ENCODE measurements around the gene S100A11.

Gene S100A11

DNA sequence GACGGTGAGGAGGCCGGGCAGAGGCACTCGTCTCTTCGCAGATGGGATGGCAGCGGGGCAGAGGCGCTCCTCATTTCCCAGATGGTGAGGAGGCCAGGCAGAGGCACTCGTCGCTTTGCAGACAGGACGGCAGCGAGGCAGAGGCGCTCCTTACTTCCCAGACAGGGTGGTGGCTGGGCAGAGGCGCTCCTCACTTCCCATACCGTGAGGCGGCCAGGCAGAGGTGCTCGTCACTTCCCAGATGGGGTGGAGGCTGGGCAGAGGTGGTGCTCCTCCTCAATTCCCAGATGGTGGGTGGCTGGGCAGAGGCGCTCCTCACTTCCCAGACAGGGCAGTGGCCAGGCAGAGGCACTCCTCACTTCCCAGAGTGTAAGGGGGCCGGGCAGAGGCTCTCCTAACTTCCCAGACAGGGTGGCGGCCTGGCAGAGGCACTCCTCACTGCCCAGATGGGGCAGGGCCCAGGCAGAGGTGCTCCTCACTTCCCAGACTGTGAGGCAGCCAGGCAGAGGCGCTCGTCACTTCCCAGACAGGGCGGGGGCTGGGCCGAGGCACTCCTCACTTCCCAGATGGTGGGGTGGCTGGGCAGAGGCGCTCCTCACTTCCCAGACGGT is 42.1 kb upstream of the S100A11 start:
- H3K9ac ChIP-seq (ENCODE audit: low read length), result no peak overlapping the region
- H3K27ac ChIP-seq (ENCODE audit: low read depth, low read length), result no peak overlapping the region
- no peak for TF ChIP-seq EZH2phosphoT487 (conservative IDR thresholded peaks at IDR 0.05; ENCODE audit: low read length)
- TF ChIP-seq, protein P1, sequence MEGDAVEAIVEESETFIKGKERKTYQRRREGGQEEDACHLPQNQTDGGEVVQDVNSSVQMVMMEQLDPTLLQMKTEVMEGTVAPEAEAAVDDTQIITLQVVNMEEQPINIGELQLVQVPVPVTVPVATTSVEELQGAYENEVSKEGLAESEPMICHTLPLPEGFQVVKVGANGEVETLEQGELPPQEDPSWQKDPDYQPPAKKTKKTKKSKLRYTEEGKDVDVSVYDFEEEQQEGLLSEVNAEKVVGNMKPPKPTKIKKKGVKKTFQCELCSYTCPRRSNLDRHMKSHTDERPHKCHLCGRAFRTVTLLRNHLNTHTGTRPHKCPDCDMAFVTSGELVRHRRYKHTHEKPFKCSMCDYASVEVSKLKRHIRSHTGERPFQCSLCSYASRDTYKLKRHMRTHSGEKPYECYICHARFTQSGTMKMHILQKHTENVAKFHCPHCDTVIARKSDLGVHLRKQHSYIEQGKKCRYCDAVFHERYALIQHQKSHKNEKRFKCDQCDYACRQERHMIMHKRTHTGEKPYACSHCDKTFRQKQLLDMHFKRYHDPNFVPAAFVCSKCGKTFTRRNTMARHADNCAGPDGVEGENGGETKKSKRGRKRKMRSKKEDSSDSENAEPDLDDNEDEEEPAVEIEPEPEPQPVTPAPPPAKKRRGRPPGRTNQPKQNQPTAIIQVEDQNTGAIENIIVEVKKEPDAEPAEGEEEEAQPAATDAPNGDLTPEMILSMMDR (IDR thresholded peaks at IDR 0.05; ENCODE audit: insufficient read depth, low read length, poor library complexity, severe bottlenecking), result no peak
- H2AFZ ChIP-seq (ENCODE audit: low read depth, low read length, severe bottlenecking), result no peak overlapping the region
- no peaks in the 10 kb centered on the region for H3K79me2 ChIP-seq (ENCODE audit: insufficient read depth, low read length)
- no peaks in the 10 kb centered on the region for H3K9me3 ChIP-seq (ENCODE audit: insufficient read depth, low read length)
- H3K27me3 ChIP-seq (ENCODE audit: low read length), result no peaks in the 10 kb centered on the region; the same call in 1 of the 2 replicates
- no peak overlapping the region for H3K4me2 ChIP-seq (ENCODE audit: low read depth, low read length, poor library complexity, severe bottlenecking)
- H3F3A ChIP-seq (ENCODE audit: insufficient read depth), result no peaks in the 10 kb centered on the region
- no peaks in the 10 kb centered on the region for H4K20me1 ChIP-seq (ENCODE audit: low read depth, low read length)
- no peaks in the 10 kb centered on the region for H3K36me3 ChIP-seq (ENCODE audit: low read length)
- H3K4me3 ChIP-seq (ENCODE audit: insufficient read depth, low read length, poor library complexity, severe bottlenecking), result no peak overlapping the region
- no peaks in the 10 kb centered on the region for H3K9me2 ChIP-seq (replicated peaks; ENCODE audit: insufficient read depth, low read length)

DNA sequence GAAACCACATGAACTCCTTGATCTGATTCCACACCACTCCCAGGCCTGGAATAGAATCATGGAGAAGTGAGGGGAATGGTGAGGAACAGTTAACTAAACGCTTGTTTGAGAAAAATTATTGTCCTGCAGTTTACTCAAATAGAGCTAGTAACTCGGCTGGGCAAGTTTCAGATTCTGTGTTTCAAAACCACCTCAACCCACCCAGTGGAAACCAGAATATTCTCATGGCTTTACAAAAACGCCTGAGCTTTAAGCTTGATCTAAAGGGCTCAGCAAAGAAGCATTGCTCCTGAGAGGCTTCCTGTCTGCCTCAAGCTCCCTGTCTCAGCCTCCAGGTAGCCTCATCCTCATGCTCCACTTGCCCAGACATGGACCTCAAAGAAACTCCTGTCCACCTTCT is 35.5 kb upstream of the S100A11 start:
- H4K20me1 ChIP-seq (ENCODE audit: low read depth, low read length), result no peaks in the 10 kb centered on the region
- no peaks in the 10 kb centered on the region for H3F3A ChIP-seq (ENCODE audit: insufficient read depth)
- H3K4me3 ChIP-seq (ENCODE audit: insufficient read depth, low read length, poor library complexity, severe bottlenecking), result no peak overlapping the region
- no peak overlapping the region for H3K4me2 ChIP-seq (ENCODE audit: low read depth, low read length, poor library complexity, severe bottlenecking)
- TF ChIP-seq, protein P1 (IDR thresholded peaks at IDR 0.05; ENCODE audit: insufficient read depth, low read length, poor library complexity, severe bottlenecking), result no peak
- TF ChIP-seq EZH2phosphoT487 (conservative IDR thresholded peaks at IDR 0.05; ENCODE audit: low read length), result no peak
- H2AFZ ChIP-seq (ENCODE audit: low read depth, low read length, severe bottlenecking), result no peak overlapping the region
- H3K36me3 ChIP-seq (ENCODE audit: low read length), result no peaks in the 10 kb centered on the region
- no peaks in the 10 kb centered on the region for H3K9me2 ChIP-seq (replicated peaks; ENCODE audit: insufficient read depth, low read length)
- H3K9me3 ChIP-seq (ENCODE audit: insufficient read depth, low read length), result no peaks in the 10 kb centered on the region
- H3K27ac ChIP-seq (ENCODE audit: low read depth, low read length), result no peak overlapping the region
- no peaks in the 10 kb centered on the region for H3K79me2 ChIP-seq (ENCODE audit: insufficient read depth, low read length)
- no peak overlapping the region for H3K9ac ChIP-seq (ENCODE audit: low read length)
- no peaks in the 10 kb centered on the region; the same call in 1 of the 2 replicates for H3K27me3 ChIP-seq (ENCODE audit: low read length)

DNA sequence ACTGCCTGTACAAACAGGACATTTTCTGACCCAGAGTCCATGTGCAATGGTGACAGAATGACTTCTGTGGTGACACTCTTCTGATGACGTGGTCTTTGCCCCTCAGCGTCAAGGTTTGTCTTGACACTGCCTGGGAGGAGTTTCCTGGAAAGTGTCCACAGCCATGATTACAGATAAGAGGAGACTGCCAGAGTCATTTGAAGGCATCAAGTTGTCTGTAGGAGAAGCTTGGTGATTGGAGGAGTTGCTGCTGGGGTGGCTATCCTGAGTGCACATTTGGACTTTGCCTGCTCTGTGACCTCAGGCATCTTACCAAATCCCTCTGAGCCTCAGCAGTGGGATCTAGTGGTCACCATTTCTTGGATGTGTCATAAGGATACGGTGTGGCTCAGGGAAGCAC is 34.3 kb upstream of the S100A11 start:
- Histone ChIP-seq H3K9me2 (replicated peaks; ENCODE audit: insufficient read depth, low read length) (no peaks in the 10 kb centered on the region), H3K9ac (ENCODE audit: low read length) (no peak overlapping the region), H3K27me3 (ENCODE audit: low read length) (no peaks in the 10 kb centered on the region), H3K9me3 (ENCODE audit: insufficient read depth, low read length) (no peaks in the 10 kb centered on the region), H3K36me3 (ENCODE audit: low read length) (no peaks in the 10 kb centered on the region), H3F3A (ENCODE audit: insufficient read depth) (no peaks in the 10 kb centered on the region), H3K4me2 (ENCODE audit: low read depth, low read length, poor library complexity, severe bottlenecking) (no peak overlapping the region), H4K20me1 (ENCODE audit: low read depth, low read length) (no peaks in the 10 kb centered on the region), H3K4me3 (ENCODE audit: insufficient read depth, low read length, poor library complexity, severe bottlenecking) (no peak overlapping the region), H2AFZ (ENCODE audit: low read depth, low read length, severe bottlenecking) (no peak overlapping the region), H3K27ac (ENCODE audit: low read depth, low read length) (no peak overlapping the region), H3K79me2 (ENCODE audit: insufficient read depth, low read length) (no peaks in the 10 kb centered on the region)
- TF ChIP-seq EZH2phosphoT487 (conservative IDR thresholded peaks at IDR 0.05; ENCODE audit: low read length), result no peak
- TF ChIP-seq, protein P1 (IDR thresholded peaks at IDR 0.05; ENCODE audit: insufficient read depth, low read length, poor library complexity, severe bottlenecking), result no peak

Data from SU-DHL-6 (cell line).